Left renal cortex interstitium (tissue), 4 donors: ENCODE results near the gene COMMD7. TPM values are rescaled to one million over a fixed set of nuclear protein-coding genes. Genes with fewer than 3 reads are reported as not detected.
A peak's percentile ranks its signal among the peaks of the same experiment; 100 is the strongest.

Experiments
- DNase-seq, 4 donors: peaks; one replicate each; pipeline ENCODE4 v3.0.0-alpha.2; 2013; ENCODE audit warnings: low read depth in 4 of 4, low spot score in 2 of 4, missing footprints in 1 of 4
- polyA plus RNA-seq, 4 donors: library from polyadenylated mRNA; unstranded; fragments of 120-200 nt; gene quantifications; one replicate each; pipeline ENCODE4 v1.2.1, GENCODE V29; 2013; ENCODE audit not compliant: insufficient read length in 4 of 4

COMMD7 gene
- 10 to 100 TPM; 62.1 to 75.2 (median 71.6) TPM for polyA plus RNA-seq

- DNase-seq, result no peak
Observed at GRCh38 chr20:32743237-32744112, at the start of gene COMMD7. COMMD7 (minus strand) TSS chr20:32743467; CDS start chr20:32743391, 76 bp downstream.

GRCh38 chr20:32792731-32793458 is 49.6 kb upstream of the COMMD7 start:
- no peak for DNase-seq

GRCh38 chr20:32792316-32792715 is 49.0 kb upstream of the COMMD7 start:
- DNase-seq, result no peak

GRCh38 chr20:32790751-32791057 is 47.4 kb upstream of the COMMD7 start:
- no peak for DNase-seq

GRCh38 chr20:32789896-32790750 is 46.9 kb upstream of the COMMD7 start:
- peak in 2 of 4 donors; percentile 39 to 65 for DNase-seq

- DNase-seq, result no peak
Observed at GRCh38 chr20:32787168-32787567, 43.9 kb upstream of the COMMD7 start.

GRCh38 chr20:32786059-32786760 is 42.9 kb upstream of the COMMD7 start:
- DNase-seq, result no peak

GRCh38 chr20:32784369-32785080 is 41.3 kb upstream of the COMMD7 start:
- DNase-seq, result no peak

- DNase-seq, result no peak
Observed at GRCh38 chr20:32780749-32781655, 37.7 kb upstream of the COMMD7 start.

GRCh38 chr20:32780278-32780677 is 37.0 kb upstream of the COMMD7 start:
- DNase-seq, result no peak

GRCh38 chr20:32779500-32780211 is 36.4 kb upstream of the COMMD7 start:
- DNase-seq, result no peak

GRCh38 chr20:32777177-32777956 is 34.1 kb upstream of the COMMD7 start:
- DNase-seq, result no peak

GRCh38 chr20:32775336-32775991 is 32.2 kb upstream of the COMMD7 start:
- no peak for DNase-seq

GRCh38 chr20:32773855-32774254 is 30.6 kb upstream of the COMMD7 start:
- DNase-seq, result no peak

- DNase-seq, result no peak
Observed at GRCh38 chr20:32773223-32773622, 30.0 kb upstream of the COMMD7 start.

- DNase-seq, result no peak
Observed at GRCh38 chr20:32772046-32772445, 28.8 kb upstream of the COMMD7 start.
